Endodermal cell (in vitro differentiated cells): ENCODE measurements around the gene PIBF1. TPM values are rescaled to one million over a fixed set of nuclear protein-coding genes. Genes with fewer than 3 reads are reported as not detected.

ENCODE experiments used
- DNase-seq: peaks from one replicate; pipeline ENCODE4 v3.0.0-alpha.2; 2017
- H3K27ac ChIP-seq: 2 replicates; pipeline ENCODE4 v1.5.1; 2013; ENCODE audit warnings: mild to moderate bottlenecking, low read depth, low read length, moderate library complexity
- H3K27me3 ChIP-seq: 2 replicates; pipeline ENCODE4 v1.6.1; 2013; ENCODE audit warnings: mild to moderate bottlenecking, low read length, moderate library complexity; ENCODE audit not compliant: insufficient read depth, control insufficient read depth, poor library complexity, severe bottlenecking
- H3K36me3 ChIP-seq: 2 replicates; pipeline ENCODE4 v1.7.0; 2013; ENCODE audit warnings: mild to moderate bottlenecking, low read length, moderate library complexity; ENCODE audit not compliant: control insufficient read depth, insufficient read depth
- H3K4me1 ChIP-seq: one replicate; pipeline ENCODE4 v1.7.0; 2013; ENCODE audit warnings: low read length; ENCODE audit not compliant: control insufficient read depth, insufficient read depth
- H3K4me3 ChIP-seq: 2 replicates; pipeline ENCODE4 v1.5.1; 2013; ENCODE audit warnings: mild to moderate bottlenecking, low read length, moderate library complexity
- H3K9ac ChIP-seq: 2 replicates; pipeline ENCODE4 v1.6.1; 2013; ENCODE audit warnings: mild to moderate bottlenecking, low read length, moderate library complexity; ENCODE audit not compliant: poor library complexity, severe bottlenecking; ENCODE audit errors: extremely low read depth
- H3K9me3 ChIP-seq: 2 replicates; pipeline ENCODE4 v1.6.1; 2013; ENCODE audit warnings: mild to moderate bottlenecking, low read length, moderate library complexity; ENCODE audit not compliant: control insufficient read depth
- H3K27ac Mint-ChIP-seq: 2 replicates; pipeline ENCODE4 v1.8.0; 2020; ENCODE audit warnings: mixed read lengths
- H3K27me3 Mint-ChIP-seq: 2 replicates; pipeline ENCODE4 v1.8.0; 2021; ENCODE audit warnings: mild to moderate bottlenecking, mixed read lengths; ENCODE audit not compliant: insufficient read depth
- H3K36me3 Mint-ChIP-seq: 2 replicates; pipeline ENCODE4 v1.8.0; 2020; ENCODE audit warnings: low read depth, mixed read lengths
- H3K4me1 Mint-ChIP-seq: 2 replicates; pipeline ENCODE4 v1.8.0; 2020; ENCODE audit warnings: mixed read lengths
- H3K4me3 Mint-ChIP-seq: 2 replicates; pipeline ENCODE4 v1.8.0; 2020; ENCODE audit warnings: mild to moderate bottlenecking, moderate library complexity, mixed read lengths
- H3K9me3 Mint-ChIP-seq: 2 replicates; pipeline ENCODE4 v1.8.0; 2020; ENCODE audit warnings: mild to moderate bottlenecking, mixed read lengths
- WGBS, 2 experiments: methylation state at CpG; one replicate each; pipeline versions ENCODE4 v1.1.5 to v1.1.7; 2013; ENCODE audit warnings: missing lambda C conversion rate in 2 of 2, mixed read lengths in 1 of 2; ENCODE audit not compliant: insufficient coverage in 1 of 2, insufficient read length in 1 of 2; 5-methylcytosine and 5-hydroxymethylcytosine counted together
- total RNA-seq, 2 donors: library from RNA; stranded (reverse); fragmentation: NEBNext Ultra II Directional in 1 of 2; extraction: Animal tissue kit (Norgen Biotek cat#: 25700) in 1 of 2; gene quantifications; 2 replicates in 1 of 2; 3 replicates in 1 of 2; pipeline ENCODE4 v1.2.1, GENCODE V29; 2021
- TF ChIP-seq, protein P1 (sequence below): fragments of 200-600 bp; sonication (generic); conservative IDR thresholded peaks from 2 replicates; pipeline ENCODE4 v1.5.0; 2021; ENCODE audit warnings: antibody characterized with exemption, mild to moderate bottlenecking

PIBF1 gene
- total RNA-seq, 2 donors from 2014 or later: 25.6 to 35.2 TPM

GRCh38 chr13:72757792-72758535, 24.0 kb upstream of the PIBF1 start:
- Histone ChIP-seq H3K4me1 (no peaks in the 10 kb centered on the region), H3K36me3 (peaks cover 87% of the 10 kb centered on the region), H3K27me3 (no peaks in the 10 kb centered on the region), H3K9ac (no peak overlapping the region), H3K9me3 (no peaks in the 10 kb centered on the region), H3K27ac (no peak overlapping the region), H3K4me3 (no peak overlapping the region)
- 94 to 96% methylated on average over 2 to 3 of the region's 4 CpGs for whole genome bisulfite sequencing, 2 experiments
- no peaks in the 10 kb centered on the region for H3K4me1 Mint-ChIP-seq
- TF ChIP-seq, protein P1, sequence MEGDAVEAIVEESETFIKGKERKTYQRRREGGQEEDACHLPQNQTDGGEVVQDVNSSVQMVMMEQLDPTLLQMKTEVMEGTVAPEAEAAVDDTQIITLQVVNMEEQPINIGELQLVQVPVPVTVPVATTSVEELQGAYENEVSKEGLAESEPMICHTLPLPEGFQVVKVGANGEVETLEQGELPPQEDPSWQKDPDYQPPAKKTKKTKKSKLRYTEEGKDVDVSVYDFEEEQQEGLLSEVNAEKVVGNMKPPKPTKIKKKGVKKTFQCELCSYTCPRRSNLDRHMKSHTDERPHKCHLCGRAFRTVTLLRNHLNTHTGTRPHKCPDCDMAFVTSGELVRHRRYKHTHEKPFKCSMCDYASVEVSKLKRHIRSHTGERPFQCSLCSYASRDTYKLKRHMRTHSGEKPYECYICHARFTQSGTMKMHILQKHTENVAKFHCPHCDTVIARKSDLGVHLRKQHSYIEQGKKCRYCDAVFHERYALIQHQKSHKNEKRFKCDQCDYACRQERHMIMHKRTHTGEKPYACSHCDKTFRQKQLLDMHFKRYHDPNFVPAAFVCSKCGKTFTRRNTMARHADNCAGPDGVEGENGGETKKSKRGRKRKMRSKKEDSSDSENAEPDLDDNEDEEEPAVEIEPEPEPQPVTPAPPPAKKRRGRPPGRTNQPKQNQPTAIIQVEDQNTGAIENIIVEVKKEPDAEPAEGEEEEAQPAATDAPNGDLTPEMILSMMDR: no peak
- no peak overlapping the region for H3K4me3 Mint-ChIP-seq
- no peak for DNase-seq
- H3K27me3 Mint-ChIP-seq: no peaks in the 10 kb centered on the region
- H3K27ac Mint-ChIP-seq: no peak overlapping the region
- H3K9me3 Mint-ChIP-seq: no peaks in the 10 kb centered on the region
- peaks cover 58% of the 10 kb centered on the region for H3K36me3 Mint-ChIP-seq

- Mint-ChIP-seq H3K27me3 (no peaks in the 10 kb centered on the region), H3K4me3 (no peak overlapping the region), H3K9me3 (no peaks in the 10 kb centered on the region), H3K4me1 (no peaks in the 10 kb centered on the region), H3K27ac (no peak overlapping the region), H3K36me3 (peaks cover 55% of the 10 kb centered on the region)
- H3K9me3 ChIP-seq: no peaks in the 10 kb centered on the region
- DNase-seq: no peak
- H3K27me3 ChIP-seq: no peaks in the 10 kb centered on the region
- H3K4me3 ChIP-seq: no peak overlapping the region
- TF ChIP-seq, protein P1: no peak
- H3K36me3 ChIP-seq: peaks cover 87% of the 10 kb centered on the region
- WGBS, 2 experiments: 94 to 100% methylated on average over 2 to 3 of the region's 3 CpGs
- no peaks in the 10 kb centered on the region for H3K4me1 ChIP-seq
- no peak overlapping the region for H3K27ac ChIP-seq
- no peak overlapping the region for H3K9ac ChIP-seq
Measured at GRCh38 chr13:72760189-72760588, 21.7 kb upstream of the PIBF1 start.

GRCh38 chr13:72763411-72763810, 18.5 kb upstream of the PIBF1 start:
- no peaks in the 10 kb centered on the region for H3K27me3 Mint-ChIP-seq
- no peak overlapping the region for H3K4me3 ChIP-seq
- no peaks in the 10 kb centered on the region for H3K4me1 ChIP-seq
- no peaks in the 10 kb centered on the region for H3K9me3 Mint-ChIP-seq
- TF ChIP-seq, protein P1: no peak
- no peaks in the 10 kb centered on the region for H3K27me3 ChIP-seq
- 100% methylated on average over 1 to 2 of the region's 2 CpGs for WGBS, 2 experiments
- H3K4me1 Mint-ChIP-seq: no peaks in the 10 kb centered on the region
- no peak overlapping the region for H3K27ac Mint-ChIP-seq
- no peak for DNase-seq
- peaks cover 98% of the 10 kb centered on the region for H3K36me3 ChIP-seq
- H3K4me3 Mint-ChIP-seq: no peak overlapping the region
- no peak overlapping the region for H3K9ac ChIP-seq
- H3K27ac ChIP-seq: no peak overlapping the region
- no peaks in the 10 kb centered on the region for H3K9me3 ChIP-seq
- peaks cover 65% of the 10 kb centered on the region for H3K36me3 Mint-ChIP-seq
